B cell (primary cell): Measurements from ENCODE around the gene FGF5. TPM values are rescaled to one million over a fixed set of nuclear protein-coding genes. Genes with fewer than 3 reads are reported as not detected.

Source experiments
- ATAC-seq: fragments of 200-7000 bp; cut with Tn5 transposase; one replicate; pipeline ENCODE4 v1.10.0; 2021; ENCODE audit warnings: low read depth, mild to moderate bottlenecking, moderate number of reproducible peaks, moderate library complexity
- CTCF ChIA-PET: fragments of 350-600 bp; sonication (Branson Sonifier 250); formaldehyde crosslinking; loops from one replicate; lab custom pipeline; 2021; ENCODE audit warnings: antibody characterized with exemption, inconsistent platforms; lab: Charles Lee
- POLR2A ChIA-PET: fragments of 350-600 bp; sonication (Branson Sonifier 250); formaldehyde crosslinking; loops from one replicate; lab custom pipeline; 2021; ENCODE audit warnings: antibody characterized with exemption; lab: Charles Lee
- DNase-seq: peaks from one replicate; pipeline ENCODE4 v3.0.0; 2013
- H2AFZ ChIP-seq: 2 replicates; pipeline ENCODE4 v1.6.1; 2012; ENCODE audit warnings: mild to moderate bottlenecking, low read depth, low read length; ENCODE audit not compliant: insufficient read depth, poor library complexity, severe bottlenecking
- H3K27ac ChIP-seq, 2 donors: 1 replicate in 1 of 2; 2 replicates in 1 of 2; pipeline ENCODE4 v1.5.1; 2012 to 2013; ENCODE audit warnings: low read length in 2 of 2, mild to moderate bottlenecking in 2 of 2, moderate library complexity in 1 of 2
- H3K27me3 ChIP-seq, 4 experiments: fragments of 200-600 bp in 1 of 4; sonication (generic) in 1 of 4; replicated peaks in 1 of 4; 1 replicate in 2 of 4; 2 replicates in 2 of 4; pipeline versions ENCODE4 v1.6.1 to v1.7.0; 2013 to 2016; ENCODE audit warnings: low read length in 3 of 4, mild to moderate bottlenecking in 2 of 4, mixed read lengths in 1 of 4, moderate library complexity in 1 of 4; ENCODE audit not compliant: insufficient read depth in 4 of 4, control insufficient read depth in 3 of 4; ENCODE audit errors: control extremely low read depth in 1 of 4
- H3K36me3 ChIP-seq, 2 experiments: replicated peaks in 1 of 2; 1 replicate in 1 of 2; 2 replicates in 1 of 2; pipeline versions ENCODE4 v1.6.1 to v1.7.1; 2013; ENCODE audit warnings: low read length in 1 of 2; ENCODE audit not compliant: insufficient read depth in 2 of 2, control insufficient read depth in 1 of 2; ENCODE audit errors: control extremely low read depth in 1 of 2, extremely low read depth in 1 of 2
- H3K4me1 ChIP-seq, 2 donors: fragments of 200-600 bp in 1 of 2; sonication (generic) in 1 of 2; 1 replicate in 1 of 2; 2 replicates in 1 of 2; pipeline versions ENCODE4 v1.5.1 to v1.6.1; 2013 to 2017; ENCODE audit warnings: low read length in 2 of 2; ENCODE audit not compliant: control insufficient read depth in 2 of 2, insufficient read depth in 2 of 2
- H3K4me2 ChIP-seq: replicated peaks from 2 replicates; pipeline ENCODE3; 2012; ENCODE audit warnings: mild to moderate bottlenecking, low read depth, low read length; ENCODE audit not compliant: poor library complexity, severe bottlenecking
- H3K4me3 ChIP-seq, 5 experiments: fragments of 200-600 bp in 1 of 5; sonication (generic) in 1 of 5; 1 replicate in 3 of 5; 2 replicates in 2 of 5; pipeline versions ENCODE4 v1.5.1 to v1.7.0; 2011 to 2016; ENCODE audit warnings: low read length in 4 of 5, mild to moderate bottlenecking in 4 of 5, low read depth in 2 of 5, control low read depth in 1 of 5, moderate library complexity in 1 of 5; ENCODE audit not compliant: insufficient read depth in 1 of 5; ENCODE audit errors: control extremely low read depth in 1 of 5, extremely low read depth in 1 of 5
- H3K79me2 ChIP-seq: fragments of 200-600 bp; sonication (generic); one replicate; pipeline ENCODE4 v1.6.0; 2016; ENCODE audit warnings: low read length; ENCODE audit not compliant: control insufficient read depth, insufficient read depth
- H3K9ac ChIP-seq: fragments of 200-600 bp; sonication (generic); 2 replicates; pipeline ENCODE4 v1.6.1; 2017; ENCODE audit warnings: mild to moderate bottlenecking, low read length, moderate library complexity
- H3K9me3 ChIP-seq, 3 donors: one replicate each; pipeline versions ENCODE4 v1.6.1 to v1.7.1; 2013; ENCODE audit warnings: low read length in 2 of 3; ENCODE audit not compliant: control insufficient read depth in 2 of 3, insufficient read depth in 1 of 3; ENCODE audit errors: control extremely low read depth in 1 of 3
- H4K20me1 ChIP-seq: 2 replicates; pipeline ENCODE4 v1.6.0; 2012; ENCODE audit warnings: mild to moderate bottlenecking, low read length; ENCODE audit not compliant: insufficient read depth, control insufficient read depth, poor library complexity, severe bottlenecking
- H3K27ac Mint-ChIP-seq: one replicate; pipeline ENCODE4 v1.8.0; 2021; ENCODE audit warnings: mixed read lengths
- H3K27me3 Mint-ChIP-seq: one replicate; pipeline ENCODE4 v1.8.0; 2021; ENCODE audit warnings: mixed read lengths
- H3K4me1 Mint-ChIP-seq: one replicate; pipeline ENCODE4 v1.8.0; 2021; ENCODE audit warnings: mixed read lengths
- H3K4me3 Mint-ChIP-seq: one replicate; pipeline ENCODE4 v1.8.0; 2021; ENCODE audit warnings: mixed read lengths
- H3K9me3 Mint-ChIP-seq: one replicate; pipeline ENCODE4 v1.8.0; 2022; ENCODE audit warnings: mixed read lengths; ENCODE audit not compliant: insufficient read depth
- EZH2 ChIP-seq: IDR thresholded peaks from 2 replicates; pipeline ENCODE4 v1.6.1; 2012; ENCODE audit warnings: borderline replicate concordance, low read depth, mild to moderate bottlenecking, moderate library complexity, low read length; ENCODE audit not compliant: insufficient read depth, poor library complexity, severe bottlenecking
- WGBS: methylation state at CpG from one replicate; pipeline ENCODE4 v1.1.5; 2013; ENCODE audit warnings: missing lambda C conversion rate; ENCODE audit not compliant: insufficient coverage; 5-methylcytosine and 5-hydroxymethylcytosine counted together
- intact Hi-C: fragments of 100-400 bp; cut with micrococcal nuclease; formaldehyde crosslinking; loops from one replicate; pipeline ENCODE4 v1.10.0; 2022
- polyA plus RNA-seq: library from polyadenylated mRNA; depleted of rRNA; stranded (reverse); fragments of >200 nt; gene quantifications from 2 replicates; pipeline ENCODE4 v1.2.3, GENCODE V29; 2012
- total RNA-seq, 2 donors: library from RNA; stranded (reverse); fragments of 120-200 nt in 1 of 2; gene quantifications; 1 replicate in 1 of 2; 2 replicates in 1 of 2; pipeline versions ENCODE4 v1.2.3 to v1.2.4, GENCODE V29; 2013 to 2022
- TF ChIP-seq, protein P1 (sequence below): fragments of 200-600 bp; IDR thresholded peaks from one replicate; pipeline ENCODE4 v1.8.0; 2022; ENCODE audit warnings: antibody characterized with exemption, mild to moderate bottlenecking

FGF5 gene
- total and polyA plus RNA-seq, 2 donors (not counting 1 experiment from before 2014, with no cell fraction given) = 0.01 TPM; not detected in 1

DNA sequence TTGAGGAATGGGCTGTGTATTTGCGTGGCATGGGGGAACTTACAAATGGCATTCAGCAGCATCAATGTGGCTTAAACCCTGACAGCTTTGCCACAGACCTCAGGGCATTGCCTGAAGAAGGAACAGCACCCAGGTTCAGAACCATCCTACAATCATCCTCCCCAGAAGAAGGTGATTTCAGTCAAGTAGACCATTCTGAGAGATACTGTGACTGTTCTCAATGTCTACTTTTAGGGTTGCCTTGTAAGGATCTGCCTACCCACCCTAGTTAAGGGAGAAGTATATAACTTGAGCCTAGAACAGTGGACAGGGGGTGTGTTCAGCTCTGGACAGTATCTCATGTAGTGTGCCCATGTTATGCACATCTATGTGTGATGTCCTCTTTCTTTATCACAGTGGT is 1.6 kb upstream of the FGF5 start:
- Histone ChIP-seq H3K9ac (peak overlapping the region; percentile 54), H2AFZ (no peak overlapping the region), H3K36me3 (no peaks in the 10 kb centered on the region), H3K27ac (no peak overlapping the region), H3K9me3 (peaks cover 0 to 14% (median 1%) of the 10 kb centered on the region in 3 donors), H3K79me2 (no peaks in the 10 kb centered on the region), H3K4me3 (no peak overlapping the region), H3K27me3 (peaks cover 0 to 60% (median 37%) of the 10 kb centered on the region in 4 experiments), H3K4me1 (peaks cover 23 to 37% of the 10 kb centered on the region in 2 donors), H3K4me2 (no peak overlapping the region), H4K20me1 (no peaks in the 10 kb centered on the region)
- peak overlapping the region; percentile 84 for H3K4me3 Mint-ChIP-seq
- H3K4me1 Mint-ChIP-seq = peaks cover 40% of the 10 kb centered on the region
- no peak for ATAC-seq
- intact Hi-C loops = no loop called here
- TF ChIP-seq EZH2 = no peak
- TF ChIP-seq, protein P1, sequence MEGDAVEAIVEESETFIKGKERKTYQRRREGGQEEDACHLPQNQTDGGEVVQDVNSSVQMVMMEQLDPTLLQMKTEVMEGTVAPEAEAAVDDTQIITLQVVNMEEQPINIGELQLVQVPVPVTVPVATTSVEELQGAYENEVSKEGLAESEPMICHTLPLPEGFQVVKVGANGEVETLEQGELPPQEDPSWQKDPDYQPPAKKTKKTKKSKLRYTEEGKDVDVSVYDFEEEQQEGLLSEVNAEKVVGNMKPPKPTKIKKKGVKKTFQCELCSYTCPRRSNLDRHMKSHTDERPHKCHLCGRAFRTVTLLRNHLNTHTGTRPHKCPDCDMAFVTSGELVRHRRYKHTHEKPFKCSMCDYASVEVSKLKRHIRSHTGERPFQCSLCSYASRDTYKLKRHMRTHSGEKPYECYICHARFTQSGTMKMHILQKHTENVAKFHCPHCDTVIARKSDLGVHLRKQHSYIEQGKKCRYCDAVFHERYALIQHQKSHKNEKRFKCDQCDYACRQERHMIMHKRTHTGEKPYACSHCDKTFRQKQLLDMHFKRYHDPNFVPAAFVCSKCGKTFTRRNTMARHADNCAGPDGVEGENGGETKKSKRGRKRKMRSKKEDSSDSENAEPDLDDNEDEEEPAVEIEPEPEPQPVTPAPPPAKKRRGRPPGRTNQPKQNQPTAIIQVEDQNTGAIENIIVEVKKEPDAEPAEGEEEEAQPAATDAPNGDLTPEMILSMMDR = no peak
- ChIA-PET POLR2A (no interaction called here), CTCF (no interaction called here)
- H3K27me3 Mint-ChIP-seq = peaks cover 90% of the 10 kb centered on the region
- 43% methylated on average over 1 of the region's 1 CpG for WGBS
- no peak overlapping the region for H3K27ac Mint-ChIP-seq
- no peaks in the 10 kb centered on the region for H3K9me3 Mint-ChIP-seq
- no peak for DNase-seq

DNA sequence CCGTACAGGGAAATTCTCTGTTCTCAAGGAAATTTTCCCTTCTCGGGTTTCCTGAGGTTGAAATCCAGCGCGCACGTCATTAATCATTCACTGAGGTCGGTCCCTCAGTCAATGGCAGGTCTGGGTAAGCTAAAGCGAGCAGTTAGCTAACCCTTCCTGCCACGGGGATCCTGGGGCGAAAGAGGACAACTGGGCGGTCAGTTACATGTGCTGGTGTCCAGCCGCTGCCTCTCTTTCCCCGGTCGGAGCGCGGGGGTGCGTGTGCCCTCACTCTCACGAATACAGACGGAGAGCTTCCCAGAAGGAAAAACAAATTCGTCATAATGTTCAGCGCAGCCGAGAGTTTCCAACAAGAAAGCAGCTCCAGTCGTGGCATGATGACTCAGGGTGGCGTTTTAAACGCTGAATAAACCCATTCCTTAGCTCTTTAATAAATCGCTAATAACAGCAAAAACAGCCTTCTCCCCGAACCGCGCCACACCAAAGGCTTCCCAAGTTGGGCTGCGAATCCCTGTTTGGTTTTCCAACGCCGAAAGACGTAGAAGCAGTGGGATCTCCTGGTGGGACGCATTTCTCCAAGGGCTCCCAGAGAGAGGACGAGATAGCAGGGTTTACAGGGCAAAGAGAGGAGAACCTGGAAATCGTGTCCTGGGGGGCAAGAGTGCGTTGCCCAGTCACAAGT is 752 bp upstream of the FGF5 start:
- Mint-ChIP-seq H3K4me3 (peak overlapping the region; percentile 84), H3K4me1 (peaks cover 40% of the 10 kb centered on the region), H3K27ac (no peak overlapping the region), H3K27me3 (peaks cover 89% of the 10 kb centered on the region), H3K9me3 (no peaks in the 10 kb centered on the region)
- WGBS = 2% methylated on average over 31 of the region's 36 CpGs
- peaks cover 0 to 14% (median 0%) of the 10 kb centered on the region in 3 donors for H3K9me3 ChIP-seq
- no peak overlapping the region for H3K27ac ChIP-seq
- H3K9ac ChIP-seq = peak overlapping the region; percentile 54
- peak overlapping the region; percentile 53 for H2AFZ ChIP-seq
- POLR2A ChIA-PET = no interaction called here
- intact Hi-C loops = no loop called here
- H4K20me1 ChIP-seq = no peaks in the 10 kb centered on the region
- no peaks in the 10 kb centered on the region for H3K36me3 ChIP-seq
- TF ChIP-seq, protein P1 = no peak
- no peak for TF ChIP-seq EZH2
- DNase-seq (no peak), ATAC-seq (no peak)
- H3K4me1 ChIP-seq = peaks cover 23 to 37% of the 10 kb centered on the region in 2 donors
- H3K79me2 ChIP-seq = no peaks in the 10 kb centered on the region
- H3K27me3 ChIP-seq = peaks cover 0 to 60% (median 36%) of the 10 kb centered on the region in 4 experiments
- peak overlapping the region in 4 of 5 experiments; percentile 20 to 50 (median 41) for H3K4me3 ChIP-seq
- CTCF ChIA-PET = no interaction called here
- peak overlapping the region; percentile 81 for H3K4me2 ChIP-seq
